ENCODE data around the gene WDHD1.

- TF ChIP-seq POLR2A (IDR thresholded peaks at IDR 0.05; ENCODE audit: low read depth, low read length), result no peak
- TF ChIP-seq, protein P1, sequence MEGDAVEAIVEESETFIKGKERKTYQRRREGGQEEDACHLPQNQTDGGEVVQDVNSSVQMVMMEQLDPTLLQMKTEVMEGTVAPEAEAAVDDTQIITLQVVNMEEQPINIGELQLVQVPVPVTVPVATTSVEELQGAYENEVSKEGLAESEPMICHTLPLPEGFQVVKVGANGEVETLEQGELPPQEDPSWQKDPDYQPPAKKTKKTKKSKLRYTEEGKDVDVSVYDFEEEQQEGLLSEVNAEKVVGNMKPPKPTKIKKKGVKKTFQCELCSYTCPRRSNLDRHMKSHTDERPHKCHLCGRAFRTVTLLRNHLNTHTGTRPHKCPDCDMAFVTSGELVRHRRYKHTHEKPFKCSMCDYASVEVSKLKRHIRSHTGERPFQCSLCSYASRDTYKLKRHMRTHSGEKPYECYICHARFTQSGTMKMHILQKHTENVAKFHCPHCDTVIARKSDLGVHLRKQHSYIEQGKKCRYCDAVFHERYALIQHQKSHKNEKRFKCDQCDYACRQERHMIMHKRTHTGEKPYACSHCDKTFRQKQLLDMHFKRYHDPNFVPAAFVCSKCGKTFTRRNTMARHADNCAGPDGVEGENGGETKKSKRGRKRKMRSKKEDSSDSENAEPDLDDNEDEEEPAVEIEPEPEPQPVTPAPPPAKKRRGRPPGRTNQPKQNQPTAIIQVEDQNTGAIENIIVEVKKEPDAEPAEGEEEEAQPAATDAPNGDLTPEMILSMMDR (conservative IDR thresholded peaks at IDR 0.05; ENCODE audit: low read depth, low read length), result no peak
- no peak for TF ChIP-seq BHLHE40 (IDR thresholded peaks at IDR 0.05; ENCODE audit: low read depth, low read length)
- TF ChIP-seq RCOR1 (IDR thresholded peaks at IDR 0.05; ENCODE audit: insufficient replicate concordance, low read length), result no peak
- TF ChIP-seq ELK1 (IDR thresholded peaks at IDR 0.05; ENCODE audit: borderline replicate concordance, low read depth, low read length), result no peak
- no peak for TF ChIP-seq RAD21 (IDR thresholded peaks at IDR 0.05; ENCODE audit: low read length)
- no peak for TF ChIP-seq CEBPB (IDR thresholded peaks at IDR 0.05; ENCODE audit: low read depth, low read length)
- no peak for TF ChIP-seq USF2 (IDR thresholded peaks at IDR 0.05; ENCODE audit: low read depth, low read length)
- TF ChIP-seq RFX5 (IDR thresholded peaks at IDR 0.05; ENCODE audit: low read depth, low read length), result no peak
- TF ChIP-seq CHD1 (IDR thresholded peaks at IDR 0.05; ENCODE audit: low read depth, low read length), result no peak
- TF ChIP-seq MAFK (IDR thresholded peaks at IDR 0.05; ENCODE audit: low read depth, low read length), result no peak
- no peak for TF ChIP-seq SMC3 (IDR thresholded peaks at IDR 0.05; ENCODE audit: low read depth, low read length)
- no peak for TF ChIP-seq MAZ (IDR thresholded peaks at IDR 0.05; ENCODE audit: borderline replicate concordance, low read depth, low read length)
These were observed 79.7 kb downstream of the WDHD1 start for GRCh38 chr14:54947230-54947629.

All from IMR-90 (cell line).